HS-27A (cell line): ENCODE measurements around the gene DOCK4.

Source experiments
- DNase-seq: peaks from one replicate; pipeline ENCODE4 v3.0.0-alpha.2; 2012; ENCODE audit warnings: low read depth, missing footprints

Gene DOCK4

DNA sequence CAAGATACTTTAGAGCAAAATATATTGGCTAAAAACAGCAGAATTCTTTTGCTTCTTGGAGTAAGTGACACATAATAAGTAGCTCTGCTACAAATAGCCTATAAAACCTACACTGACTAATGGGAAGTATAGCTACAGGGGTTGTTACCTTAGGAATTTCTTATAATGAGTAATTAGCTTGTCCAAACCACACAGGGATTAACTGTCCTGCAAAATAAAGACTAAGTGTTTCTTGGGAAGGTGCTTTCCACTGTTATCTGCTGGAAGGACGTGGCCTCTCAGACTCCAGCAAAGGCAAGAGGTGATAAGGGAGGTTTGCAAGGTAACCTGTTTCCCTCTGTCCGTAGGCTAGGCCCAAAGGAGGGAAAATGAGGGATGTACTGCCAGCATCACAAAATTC is 302.4 kb downstream of the DOCK4 start:
- no peak for DNase-seq

GRCh38 chr7:111903016-111903415 is 303.2 kb downstream of the DOCK4 start:
- no peak for DNase-seq

DNA sequence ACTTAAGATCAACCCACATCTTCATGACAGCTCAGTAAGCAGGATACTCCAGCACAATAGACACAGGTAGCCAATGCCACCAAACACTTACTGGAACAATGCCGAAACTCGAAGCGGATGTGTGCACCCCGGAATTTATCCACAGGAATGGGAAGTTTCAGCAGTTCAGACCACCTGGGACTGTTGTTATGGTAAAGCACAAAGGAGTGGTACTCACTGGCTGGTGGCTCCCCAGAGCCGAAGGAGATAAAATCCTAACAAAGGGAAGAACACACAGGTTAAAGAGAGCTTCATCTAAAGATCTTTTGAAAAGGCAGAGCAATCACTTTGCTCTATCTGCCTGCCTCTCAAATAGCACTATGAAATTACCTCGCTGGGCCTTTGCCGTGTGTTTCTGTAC is 305.9 kb downstream of the DOCK4 start:
- DNase-seq = no peak

- DNase-seq = no peak
Measured at GRCh38 chr7:111895049-111895448, 311.1 kb downstream of the DOCK4 start.

GRCh38 chr7:111894518-111894917 is 311.7 kb downstream of the DOCK4 start:
- DNase-seq = no peak

- no peak for DNase-seq
Measured at GRCh38 chr7:111893190-111893589, 313.0 kb downstream of the DOCK4 start.

GRCh38 chr7:111892588-111892987 is 313.6 kb downstream of the DOCK4 start:
- DNase-seq = no peak

DNA sequence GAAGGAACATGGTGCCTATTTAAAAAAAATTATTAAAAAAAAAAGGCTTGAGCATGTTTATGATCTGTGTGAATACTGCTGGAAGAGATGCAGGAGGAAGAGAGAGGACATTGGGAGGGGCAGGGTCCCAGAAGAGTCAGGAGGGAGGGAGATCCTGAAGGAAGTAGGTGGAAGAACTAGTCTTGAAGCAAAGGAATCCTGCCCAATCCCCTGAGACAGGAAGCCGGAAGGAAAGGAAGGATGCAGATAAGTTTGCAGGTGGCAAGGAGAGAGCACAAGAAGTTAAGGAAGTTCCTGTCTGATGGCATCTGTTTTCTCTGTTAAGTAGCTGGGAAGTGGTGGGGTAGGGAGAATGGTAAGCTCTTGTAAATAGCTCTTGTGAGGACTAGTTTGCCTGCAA is 318.5 kb downstream of the DOCK4 start:
- DNase-seq = no peak

GRCh38 chr7:111886233-111886632 is 320.0 kb downstream of the DOCK4 start:
- DNase-seq = no peak

- no peak for DNase-seq
Measured at GRCh38 chr7:111883241-111883640, 323.0 kb downstream of the DOCK4 start.

- DNase-seq = no peak
Measured at GRCh38 chr7:111878785-111879184, 327.4 kb downstream of the DOCK4 start.

- DNase-seq = no peak
Measured at GRCh38 chr7:111877931-111878330, 328.3 kb downstream of the DOCK4 start.

DNA sequence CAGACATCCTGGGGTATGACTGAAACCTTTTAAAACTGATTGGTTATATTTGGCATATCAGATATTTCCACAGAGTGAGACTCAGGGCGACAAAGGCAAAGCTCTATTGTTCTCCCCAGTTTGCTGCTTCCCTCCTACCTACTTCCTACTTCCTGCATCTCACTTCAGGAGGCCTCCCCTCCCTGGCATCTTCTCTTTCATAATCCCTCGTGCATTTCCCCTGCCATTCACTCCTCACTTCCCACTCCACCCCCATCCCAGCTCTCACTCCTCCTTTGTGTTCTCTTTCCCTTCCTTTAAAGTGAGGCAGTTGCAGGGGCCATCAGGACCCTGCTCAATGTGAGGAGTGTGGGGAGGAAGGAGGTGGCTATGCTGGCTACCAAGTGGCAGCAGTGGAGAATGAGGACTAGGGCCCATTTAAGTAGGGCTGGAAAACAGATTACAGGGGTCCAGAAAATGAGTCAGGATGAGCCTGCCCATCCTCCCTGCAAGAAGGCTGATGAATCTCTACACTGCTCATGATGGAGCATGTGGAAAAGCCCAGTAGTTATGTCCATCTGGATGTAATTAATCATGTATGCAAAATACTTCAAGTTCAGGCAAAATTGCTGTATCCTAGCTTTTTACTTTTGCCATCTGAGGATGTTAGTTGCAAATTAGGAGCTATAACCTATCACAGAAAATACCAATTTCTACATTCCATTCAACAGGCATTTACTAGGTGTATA is 332.1 kb downstream of the DOCK4 start:
- DNase-seq = no peak

DNA sequence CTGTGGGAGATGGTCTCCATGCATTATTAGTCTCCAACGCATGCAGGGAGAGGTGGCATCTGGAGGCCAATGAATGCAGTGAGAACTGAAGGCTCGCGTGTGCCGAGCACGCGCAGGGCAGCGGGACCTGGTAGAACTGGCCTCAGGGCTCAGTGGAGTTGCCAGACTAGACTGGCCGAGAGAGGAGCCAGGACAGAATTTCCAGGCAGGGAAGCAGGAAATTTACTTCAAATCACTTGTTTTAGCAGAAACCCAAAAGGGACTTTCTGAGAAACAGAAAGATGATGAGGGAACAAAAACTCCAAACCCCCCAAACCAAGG is 332.9 kb downstream of the DOCK4 start:
- DNase-seq = no peak

GRCh38 chr7:111872450-111873325 is 333.5 kb downstream of the DOCK4 start:
- no peak for DNase-seq

DNA sequence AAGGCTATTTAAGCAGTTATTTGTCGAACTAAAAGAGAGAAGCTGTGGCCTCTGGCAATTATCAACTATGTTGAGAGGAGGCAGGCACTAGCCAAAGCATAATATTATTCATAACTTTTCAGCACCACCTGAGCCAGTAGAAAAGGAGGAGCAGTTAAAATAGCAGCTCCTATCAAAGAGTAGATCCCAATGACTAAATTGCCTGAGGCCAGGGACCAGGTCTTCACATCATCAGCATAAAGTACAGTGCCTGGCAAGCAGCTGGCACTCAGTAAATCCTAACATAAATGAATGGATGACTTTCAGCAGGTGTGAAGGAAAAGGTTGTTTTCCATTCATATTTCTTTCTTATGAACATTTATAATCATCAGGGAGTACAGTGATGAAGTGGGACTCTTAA is 334.9 kb downstream of the DOCK4 start:
- DNase-seq = no peak

DNA sequence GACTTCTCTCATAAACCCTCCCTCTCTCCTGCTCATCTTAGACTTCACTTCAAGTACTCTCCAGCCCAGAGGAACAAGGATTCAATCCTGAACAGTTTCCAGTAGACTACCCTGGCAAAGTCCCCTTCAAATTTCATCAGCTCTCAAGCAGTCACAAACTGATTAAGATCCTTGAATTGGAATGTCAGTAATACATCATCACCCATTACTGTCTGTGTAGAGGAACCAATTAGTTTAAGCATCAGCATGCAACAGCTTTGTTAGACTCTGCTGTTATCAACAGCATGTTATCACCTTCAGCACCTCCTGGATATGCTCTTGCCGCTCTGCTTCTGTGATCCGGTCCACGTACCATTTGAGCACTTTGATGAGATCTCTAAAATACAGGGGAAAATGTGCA is 336.9 kb downstream of the DOCK4 start:
- DNase-seq = no peak

GRCh38 chr7:111867348-111867931 is 338.8 kb downstream of the DOCK4 start:
- DNase-seq = no peak

DNA sequence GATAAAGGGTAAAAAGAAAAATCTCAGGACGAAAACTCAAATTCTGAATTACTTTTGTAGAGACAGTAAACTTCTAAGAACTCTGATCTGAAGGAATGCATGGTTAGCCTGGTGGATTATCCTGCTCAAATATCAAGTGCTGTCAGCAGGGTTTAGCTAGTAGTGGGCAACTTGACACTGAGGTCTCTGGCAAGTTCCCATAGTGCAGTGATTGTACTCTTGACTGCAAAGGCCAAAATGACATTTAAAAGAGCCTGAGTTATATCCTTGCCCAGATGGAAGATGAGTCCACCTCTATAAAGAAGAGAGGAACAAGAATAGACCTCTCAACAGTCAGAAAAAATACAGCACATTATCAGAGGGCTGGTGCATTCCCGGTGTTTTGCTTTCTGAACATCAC is 339.4 kb downstream of the DOCK4 start:
- DNase-seq = no peak

DNA sequence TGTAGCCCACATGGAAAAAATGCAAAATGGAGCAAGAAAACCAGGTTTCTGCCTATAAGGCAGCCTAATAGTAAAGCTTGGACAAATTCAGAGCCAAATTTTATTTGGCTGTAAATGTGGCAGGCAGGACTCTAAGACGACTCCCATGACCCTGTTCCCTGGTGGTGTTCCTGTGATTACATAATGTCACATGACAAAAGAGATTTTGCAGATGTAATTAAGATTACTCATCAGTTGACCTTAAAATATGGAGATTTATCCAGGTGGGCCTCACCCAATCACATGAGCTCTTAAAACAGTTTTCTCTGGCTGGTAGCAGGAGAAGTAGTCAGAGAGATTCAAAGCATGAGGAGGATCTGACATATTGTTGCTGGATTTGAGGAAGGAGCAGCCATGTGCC is 340.8 kb downstream of the DOCK4 start:
- no peak for DNase-seq

DNA sequence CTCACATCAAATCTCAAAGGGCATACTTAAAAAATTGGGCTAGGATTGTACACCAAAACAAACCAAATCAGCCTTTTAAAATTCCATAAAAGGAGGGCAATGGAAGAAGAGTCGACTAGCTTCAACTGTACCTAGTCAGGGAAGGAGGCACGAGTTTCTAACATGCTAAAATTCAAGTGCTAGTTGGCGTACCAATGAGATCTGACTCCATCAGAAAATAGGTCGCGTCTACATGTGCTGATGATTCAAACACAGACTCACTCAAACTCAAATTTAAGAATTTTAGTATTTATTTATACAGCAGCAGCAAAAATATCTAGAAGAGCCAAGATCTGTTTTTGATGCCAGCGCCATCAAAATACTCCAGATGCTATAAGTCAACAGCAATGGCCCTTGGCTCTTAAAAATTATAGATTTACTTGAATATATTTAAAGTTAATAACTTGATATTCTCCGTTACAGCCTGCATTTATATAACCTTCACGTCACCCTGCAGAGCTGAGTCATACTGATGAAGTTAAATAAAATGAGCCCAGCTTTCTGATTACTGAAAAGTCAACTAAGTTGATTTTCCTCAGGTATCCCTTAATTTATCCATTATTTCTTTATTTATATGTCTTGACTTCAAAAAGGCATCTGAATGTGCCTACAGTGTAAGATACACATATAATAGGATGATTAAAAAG is 341.8 kb downstream of the DOCK4 start:
- no peak for DNase-seq

DNA sequence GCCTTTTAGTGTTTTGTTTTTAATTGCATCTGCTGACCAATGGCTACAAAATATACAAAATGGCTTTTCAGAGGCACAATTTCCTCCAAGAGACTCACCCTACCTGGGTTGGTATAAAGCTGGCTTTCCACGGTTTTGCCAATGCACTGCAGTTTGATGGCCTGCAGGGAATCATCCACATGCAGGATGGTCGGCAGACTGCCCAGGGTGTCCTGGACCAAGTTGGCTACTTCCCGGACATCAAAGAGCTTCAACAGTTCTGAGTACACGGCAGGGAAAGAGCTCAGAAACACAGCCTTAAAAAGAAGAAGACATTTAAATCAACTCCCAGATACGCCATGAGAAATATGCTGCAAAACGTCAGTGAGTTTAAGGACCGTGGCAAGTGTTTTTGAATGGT is 342.9 kb downstream of the DOCK4 start:
- no peak for DNase-seq

DNA sequence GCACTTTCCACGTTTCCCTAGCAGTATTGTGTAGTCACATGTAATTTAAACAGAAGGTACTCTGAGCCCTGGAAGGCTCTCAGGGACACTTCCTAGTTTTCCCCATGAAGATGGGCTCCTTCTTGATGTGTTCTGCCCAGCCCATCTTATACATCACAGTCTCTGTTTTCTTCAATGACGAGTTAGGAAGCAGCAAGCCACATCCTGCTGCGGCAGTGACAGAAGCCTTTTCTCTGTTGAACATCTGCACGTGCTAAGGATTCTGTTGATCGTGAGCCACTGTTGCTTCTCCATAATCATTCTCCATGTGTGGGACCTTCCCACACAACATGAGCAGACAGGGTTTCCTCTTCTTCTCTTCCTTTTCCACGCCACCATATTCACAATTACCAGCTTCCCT is 346.0 kb downstream of the DOCK4 start:
- no peak for DNase-seq
